Astrocyte (in vitro differentiated cells and primary cell): ENCODE data around the gene SYT7. TPM values are rescaled to one million over a fixed set of nuclear protein-coding genes. Genes with fewer than 3 reads are reported as not detected.

ENCODE experiments used
- DNase-seq: peaks from one replicate; pipeline ENCODE4 v3.0.0-alpha.2; 2010; ENCODE audit warnings: low read depth
- FAIRE-seq: peaks from 2 replicates; lab custom pipeline; 2011; peaks lifted over from hg19 to GRCh38; lab: Jason Lieb, UNC
- H2AFZ ChIP-seq: 2 replicates; pipeline ENCODE4 v1.6.0; 2012; ENCODE audit warnings: low read depth, low read length, inconsistent platforms
- H3K27ac ChIP-seq: 2 replicates; pipeline ENCODE4 v1.5.1; 2011; ENCODE audit warnings: low read depth, low read length, inconsistent platforms
- H3K27me3 ChIP-seq: 2 replicates; pipeline ENCODE4 v1.6.0; 2011; ENCODE audit warnings: low read length, inconsistent platforms; ENCODE audit not compliant: insufficient read depth
- H3K36me3 ChIP-seq: 2 replicates; pipeline ENCODE4 v1.5.1; 2011; ENCODE audit warnings: low read length, inconsistent platforms; ENCODE audit not compliant: insufficient read depth
- H3K4me1 ChIP-seq: 2 replicates; pipeline ENCODE4 v1.5.1; 2011; ENCODE audit warnings: low read length, inconsistent platforms; ENCODE audit not compliant: insufficient read depth
- H3K4me2 ChIP-seq: 2 replicates; pipeline ENCODE4 v1.6.0; 2012; ENCODE audit warnings: low read length, inconsistent platforms
- H3K4me3 ChIP-seq: 2 replicates; pipeline ENCODE4 v1.5.1; 2011; ENCODE audit warnings: low read depth, mild to moderate bottlenecking, low read length, inconsistent platforms; ENCODE audit not compliant: insufficient read depth
- H3K79me2 ChIP-seq: 2 replicates; pipeline ENCODE4 v1.6.0; 2012; ENCODE audit warnings: mild to moderate bottlenecking, low read length, inconsistent platforms; ENCODE audit not compliant: insufficient read depth
- H3K9ac ChIP-seq: 2 replicates; pipeline ENCODE4 v1.6.0; 2012; ENCODE audit warnings: mild to moderate bottlenecking, low read length, inconsistent platforms
- H3K9me3 ChIP-seq: 2 replicates; pipeline ENCODE4 v1.5.1; 2012; ENCODE audit warnings: low read depth, mild to moderate bottlenecking, low read length, inconsistent platforms; ENCODE audit not compliant: insufficient read depth
- H4K20me1 ChIP-seq: 2 replicates; pipeline ENCODE4 v1.6.0; 2012; ENCODE audit warnings: low read length, inconsistent platforms; ENCODE audit not compliant: insufficient read depth
- H3K27ac Mint-ChIP-seq: one replicate; pipeline ENCODE4 v1.8.0; 2021; ENCODE audit warnings: mild to moderate bottlenecking, mixed read lengths; ENCODE audit not compliant: unreplicated experiment
- H3K27me3 Mint-ChIP-seq: one replicate; pipeline ENCODE4 v1.8.0; 2021; ENCODE audit warnings: low read depth, mixed read lengths; ENCODE audit not compliant: unreplicated experiment
- H3K36me3 Mint-ChIP-seq: one replicate; pipeline ENCODE4 v1.8.0; 2021; ENCODE audit warnings: low read depth, mixed read lengths; ENCODE audit not compliant: unreplicated experiment
- H3K4me1 Mint-ChIP-seq: one replicate; pipeline ENCODE4 v1.8.0; 2021; ENCODE audit warnings: low read depth, mixed read lengths; ENCODE audit not compliant: unreplicated experiment
- H3K4me3 Mint-ChIP-seq: one replicate; pipeline ENCODE4 v1.8.0; 2021; ENCODE audit warnings: mild to moderate bottlenecking, moderate library complexity, mixed read lengths; ENCODE audit not compliant: unreplicated experiment
- H3K9me3 Mint-ChIP-seq: one replicate; pipeline ENCODE4 v1.8.0; 2021; ENCODE audit warnings: mild to moderate bottlenecking, mixed read lengths; ENCODE audit not compliant: unreplicated experiment
- CTCF ChIP-seq: IDR thresholded peaks from 2 replicates; pipeline ENCODE4 v1.5.1; 2011; ENCODE audit warnings: low read depth, mild to moderate bottlenecking, inconsistent platforms, low read length, moderate library complexity; ENCODE audit not compliant: insufficient read depth
- EZH2 ChIP-seq: IDR thresholded peaks from 2 replicates; pipeline ENCODE4 v1.6.1; 2012; ENCODE audit warnings: mild to moderate bottlenecking, low read length, inconsistent platforms; ENCODE audit not compliant: insufficient read depth
- total RNA-seq: library from RNA; stranded (reverse); gene quantifications from 2 replicates; pipeline ENCODE4 v1.2.1, GENCODE V29; 2021

SYT7 gene
- total RNA-seq, 1 donor from 2014 or later, result 3.7 TPM

GRCh38 chr11:61477126-61477525 lies 103.8 kb downstream of the SYT7 start:
- no peak for TF ChIP-seq EZH2
- no peak for TF ChIP-seq CTCF
- FAIRE-seq (no peak), DNase-seq (no peak)
- Histone ChIP-seq H4K20me1 (peaks cover 11% of the 10 kb centered on the region), H3K9ac (no peak overlapping the region), H3K36me3 (no peaks in the 10 kb centered on the region), H3K4me2 (no peak overlapping the region), H3K27me3 (peaks cover 6% of the 10 kb centered on the region), H2AFZ (no peak overlapping the region), H3K27ac (no peak overlapping the region), H3K4me1 (no peaks in the 10 kb centered on the region), H3K4me3 (no peak overlapping the region), H3K79me2 (no peaks in the 10 kb centered on the region), H3K9me3 (no peaks in the 10 kb centered on the region)
- no peak overlapping the region for H3K4me3 Mint-ChIP-seq
- H3K36me3 Mint-ChIP-seq, result peaks cover 8% of the 10 kb centered on the region
- H3K4me1 Mint-ChIP-seq, result peaks cover 10% of the 10 kb centered on the region
- H3K9me3 Mint-ChIP-seq, result no peaks in the 10 kb centered on the region
- peaks cover 29% of the 10 kb centered on the region for H3K27me3 Mint-ChIP-seq
- H3K27ac Mint-ChIP-seq, result no peak overlapping the region

- H3K36me3 ChIP-seq, result no peaks in the 10 kb centered on the region
- H3K4me3 ChIP-seq, result no peak overlapping the region
- H3K36me3 Mint-ChIP-seq, result peaks cover 8% of the 10 kb centered on the region
- H3K27me3 Mint-ChIP-seq, result peaks cover 21% of the 10 kb centered on the region
- H3K9ac ChIP-seq, result no peak overlapping the region
- peaks cover 6% of the 10 kb centered on the region for H3K27me3 ChIP-seq
- no peaks in the 10 kb centered on the region for H3K4me1 ChIP-seq
- H3K9me3 Mint-ChIP-seq, result no peaks in the 10 kb centered on the region
- no peak overlapping the region for H3K4me3 Mint-ChIP-seq
- H3K27ac ChIP-seq, result no peak overlapping the region
- H3K4me1 Mint-ChIP-seq, result peaks cover 12% of the 10 kb centered on the region
- no peak for DNase-seq
- TF ChIP-seq CTCF (no peak), EZH2 (no peak)
- FAIRE-seq, result no peak
- H4K20me1 ChIP-seq, result peaks cover 11% of the 10 kb centered on the region
- H3K4me2 ChIP-seq, result no peak overlapping the region
- H2AFZ ChIP-seq, result no peak overlapping the region
- no peak overlapping the region for H3K27ac Mint-ChIP-seq
- H3K9me3 ChIP-seq, result no peaks in the 10 kb centered on the region
- H3K79me2 ChIP-seq, result no peaks in the 10 kb centered on the region
Measured at GRCh38 chr11:61476371-61476770, 104.5 kb downstream of the SYT7 start.

- Mint-ChIP-seq H3K27ac (no peak overlapping the region), H3K4me3 (no peak overlapping the region), H3K36me3 (peaks cover 8% of the 10 kb centered on the region), H3K27me3 (peaks cover 20% of the 10 kb centered on the region), H3K4me1 (peaks cover 12% of the 10 kb centered on the region), H3K9me3 (no peaks in the 10 kb centered on the region)
- Histone ChIP-seq H3K36me3 (no peaks in the 10 kb centered on the region), H3K4me2 (no peak overlapping the region), H3K9me3 (no peaks in the 10 kb centered on the region), H4K20me1 (peaks cover 11% of the 10 kb centered on the region), H3K27me3 (peaks cover 6% of the 10 kb centered on the region), H3K9ac (no peak overlapping the region), H2AFZ (no peak overlapping the region), H3K27ac (no peak overlapping the region), H3K4me1 (no peaks in the 10 kb centered on the region), H3K4me3 (no peak overlapping the region), H3K79me2 (no peaks in the 10 kb centered on the region)
- TF ChIP-seq EZH2 (no peak), CTCF (no peak)
- FAIRE-seq, result no peak
- no peak for DNase-seq
Measured at GRCh38 chr11:61475433-61475832, 105.4 kb downstream of the SYT7 start.
